ENCODE measurements around the gene OR5K4.

DNA sequence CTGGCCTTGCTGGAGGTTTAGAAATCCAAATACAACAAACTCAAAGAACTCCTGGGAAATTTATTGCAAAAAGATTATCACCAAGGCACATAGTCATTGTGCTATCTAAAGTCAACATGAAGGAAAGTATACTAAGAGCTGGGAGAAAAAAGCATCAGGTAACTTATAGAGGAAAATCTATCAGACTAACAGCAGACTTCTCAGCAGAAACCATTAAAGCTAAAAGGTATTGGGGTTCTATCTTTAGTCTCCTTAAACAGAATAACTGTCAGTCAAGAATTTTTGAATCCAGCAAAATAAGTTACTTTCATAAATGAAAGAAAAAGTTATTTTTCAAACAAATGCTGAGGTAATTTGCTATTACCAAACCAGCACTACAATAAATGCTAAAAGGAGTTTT is 44.9 kb downstream of the OR5K4 start:
- TF ChIP-seq, protein P1, sequence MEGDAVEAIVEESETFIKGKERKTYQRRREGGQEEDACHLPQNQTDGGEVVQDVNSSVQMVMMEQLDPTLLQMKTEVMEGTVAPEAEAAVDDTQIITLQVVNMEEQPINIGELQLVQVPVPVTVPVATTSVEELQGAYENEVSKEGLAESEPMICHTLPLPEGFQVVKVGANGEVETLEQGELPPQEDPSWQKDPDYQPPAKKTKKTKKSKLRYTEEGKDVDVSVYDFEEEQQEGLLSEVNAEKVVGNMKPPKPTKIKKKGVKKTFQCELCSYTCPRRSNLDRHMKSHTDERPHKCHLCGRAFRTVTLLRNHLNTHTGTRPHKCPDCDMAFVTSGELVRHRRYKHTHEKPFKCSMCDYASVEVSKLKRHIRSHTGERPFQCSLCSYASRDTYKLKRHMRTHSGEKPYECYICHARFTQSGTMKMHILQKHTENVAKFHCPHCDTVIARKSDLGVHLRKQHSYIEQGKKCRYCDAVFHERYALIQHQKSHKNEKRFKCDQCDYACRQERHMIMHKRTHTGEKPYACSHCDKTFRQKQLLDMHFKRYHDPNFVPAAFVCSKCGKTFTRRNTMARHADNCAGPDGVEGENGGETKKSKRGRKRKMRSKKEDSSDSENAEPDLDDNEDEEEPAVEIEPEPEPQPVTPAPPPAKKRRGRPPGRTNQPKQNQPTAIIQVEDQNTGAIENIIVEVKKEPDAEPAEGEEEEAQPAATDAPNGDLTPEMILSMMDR (conservative IDR thresholded peaks at IDR 0.05 in 1 of 2, IDR thresholded peaks at IDR 0.05 in 1 of 2; ENCODE audit: extremely low read depth in 1 of 2, insufficient read depth in 1 of 2, low read depth in 1 of 2, low read length in 2 of 2): no peak
- TF ChIP-seq EZH2 (IDR thresholded peaks at IDR 0.05; ENCODE audit: borderline replicate concordance, low read length): no peak
